ENCODE measurements around the gene DMRT2.

DMRT2 gene

GRCh38 chr9:1096155-1096964, 46.2 kb downstream of the DMRT2 start:
- no peak for DNase-seq

GRCh38 chr9:1098551-1098950, 48.4 kb downstream of the DMRT2 start:
- DNase-seq: no peak

GRCh38 chr9:1100201-1100600, 50.0 kb downstream of the DMRT2 start:
- no peak for DNase-seq

GRCh38 chr9:1100945-1101344, 50.8 kb downstream of the DMRT2 start:
- DNase-seq: no peak

- no peak for DNase-seq
These were observed 51.9 kb downstream of the DMRT2 start for GRCh38 chr9:1101846-1102641.

GRCh38 chr9:1102642-1102970, 52.4 kb downstream of the DMRT2 start:
- no peak for DNase-seq

Measured in activated effector memory CD4-positive, alpha-beta T cell treated with anti-CD3 and anti-CD28 coated beads, Interleukin-2, amount 50 U/mL, for 16 hours (primary cell).